Raji (cell line): ENCODE data around the gene SLC25A25.

Experiments
- POLR2A ChIP-seq: IDR thresholded peaks from 2 replicates; pipeline ENCODE4 v1.6.1; 2011; ENCODE audit warnings: low read depth, low read length, control low read depth; ENCODE audit not compliant: insufficient read depth

Gene SLC25A25

DNA sequence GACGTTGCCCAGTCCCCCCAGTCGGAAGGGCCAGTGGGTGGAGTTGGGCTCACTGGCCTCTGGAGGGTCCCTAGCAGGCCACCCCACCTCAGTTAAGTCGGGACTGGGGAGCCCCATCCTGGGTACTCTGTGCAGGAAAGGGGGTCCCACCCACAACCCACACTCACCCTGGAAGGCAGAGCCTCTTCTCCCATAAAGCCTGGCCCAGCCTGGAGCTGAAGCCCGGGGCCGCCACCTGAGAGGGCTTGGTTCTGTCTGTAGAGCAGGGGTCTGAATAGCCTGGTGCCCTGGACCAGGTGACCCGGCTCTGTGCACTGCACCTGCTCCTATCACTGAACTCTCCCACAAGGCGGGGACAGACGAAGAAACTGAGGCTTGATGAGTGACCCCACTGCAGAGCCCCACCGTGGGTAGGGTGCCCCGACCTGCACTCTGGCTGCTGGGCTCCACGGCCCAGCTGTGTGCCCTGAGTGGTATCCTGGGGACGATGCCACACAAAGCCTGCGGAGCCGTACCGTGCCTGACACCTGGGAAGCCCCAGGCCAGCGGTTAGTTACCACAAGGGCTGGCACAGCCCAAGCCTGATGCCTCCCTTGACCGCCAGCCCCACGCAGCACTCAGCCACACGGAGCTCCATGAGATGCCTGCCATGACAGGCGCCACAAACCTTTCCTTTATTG lies 52.2 kb downstream of the SLC25A25 start:
- no peak for TF ChIP-seq POLR2A

DNA sequence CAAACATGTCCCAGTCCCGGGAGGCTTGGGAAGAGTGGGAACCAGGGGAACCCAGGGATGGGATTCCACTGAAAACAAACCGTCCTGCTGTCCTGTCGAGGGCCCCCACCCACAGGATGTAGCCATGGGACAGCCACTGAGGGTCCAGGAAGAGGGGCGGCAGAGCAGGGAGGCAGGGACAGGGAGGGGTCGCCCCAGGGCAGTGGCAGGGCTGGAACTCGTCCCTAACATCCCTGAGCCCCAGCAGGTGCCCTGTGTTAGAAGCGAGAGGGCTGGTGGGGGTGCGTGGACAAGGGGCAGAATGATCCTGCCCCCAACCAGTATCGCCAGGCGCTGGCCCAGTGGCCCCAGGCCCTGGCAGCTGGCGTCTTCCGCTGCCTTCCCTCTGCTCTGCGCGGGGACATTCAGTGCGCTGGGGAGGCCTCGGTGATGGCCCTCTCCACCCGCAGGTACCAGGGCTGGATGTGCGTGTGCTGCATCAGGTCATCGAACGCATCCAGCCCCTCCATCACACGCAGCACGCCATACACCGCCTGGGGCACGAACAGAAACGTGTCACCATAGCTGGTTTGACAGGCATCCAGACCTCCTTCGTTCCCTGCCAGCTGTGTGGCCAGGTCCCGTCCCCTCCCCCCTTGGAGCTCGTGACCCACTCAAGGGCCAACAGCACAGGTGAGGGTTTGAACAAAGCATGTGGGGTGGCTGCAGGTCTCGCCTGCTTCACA lies 52.9 kb downstream of the SLC25A25 start:
- no peak for TF ChIP-seq POLR2A

DNA sequence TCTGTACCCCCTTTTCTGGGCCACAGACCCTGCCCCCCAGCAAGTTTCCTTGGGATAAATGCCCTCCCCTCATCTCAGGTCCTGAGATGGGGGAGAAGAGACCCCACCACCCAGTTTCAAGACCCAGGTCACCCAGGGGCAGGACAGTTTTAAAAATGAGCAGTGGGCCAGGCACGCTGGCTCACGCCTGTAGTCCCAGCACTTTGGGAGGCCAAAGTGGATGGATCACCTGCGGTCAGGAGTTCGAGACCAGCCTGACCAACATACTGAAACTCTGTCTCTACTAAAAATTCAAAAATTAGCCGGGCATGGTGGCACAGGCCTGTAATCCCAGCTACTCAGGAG lies 53.4 kb downstream of the SLC25A25 start:
- no peak for TF ChIP-seq POLR2A

DNA sequence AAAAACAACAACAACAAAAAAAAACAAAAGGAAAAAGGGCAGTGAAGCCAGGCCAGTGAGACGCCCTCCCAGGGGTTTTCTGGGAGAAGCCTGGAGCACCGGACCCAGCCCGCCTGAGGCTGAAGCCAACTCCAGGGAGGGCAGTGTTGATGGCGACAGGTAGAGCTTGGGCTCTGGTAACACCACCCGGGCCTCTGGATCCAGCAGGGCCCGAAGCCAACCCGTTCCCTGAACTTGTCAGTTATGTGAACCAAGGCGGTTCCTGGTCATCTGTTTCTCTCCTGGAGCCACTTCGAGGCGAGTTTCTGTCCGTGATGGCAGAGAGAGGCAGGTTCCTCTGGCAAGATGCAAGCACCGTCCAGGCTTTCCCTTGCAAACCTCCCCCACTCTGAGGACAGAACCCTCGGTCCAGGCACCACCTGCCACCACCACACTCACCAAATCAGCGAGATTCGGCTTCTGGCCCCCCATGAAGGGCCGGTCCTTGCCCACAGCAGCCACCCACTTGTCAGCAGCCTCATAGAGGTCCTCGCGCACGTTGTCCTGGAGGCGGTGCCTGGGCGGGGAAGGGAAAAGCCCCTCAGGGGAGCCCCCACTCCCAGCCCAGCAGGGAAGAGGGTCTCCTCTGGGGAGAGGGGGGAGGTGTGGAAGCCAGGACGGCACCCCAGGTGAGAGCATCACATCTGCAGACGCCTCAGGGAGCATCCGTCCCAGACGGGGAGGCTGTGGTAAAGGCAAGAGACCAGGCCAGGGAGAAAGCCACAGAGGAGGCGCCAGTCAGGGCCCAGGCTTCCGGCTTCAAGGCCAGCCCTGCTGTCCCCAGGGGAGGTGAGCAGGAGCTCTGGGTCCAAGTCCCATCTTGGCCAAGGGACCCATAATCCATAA lies 54.1 kb downstream of the SLC25A25 start:
- no peak for TF ChIP-seq POLR2A

DNA sequence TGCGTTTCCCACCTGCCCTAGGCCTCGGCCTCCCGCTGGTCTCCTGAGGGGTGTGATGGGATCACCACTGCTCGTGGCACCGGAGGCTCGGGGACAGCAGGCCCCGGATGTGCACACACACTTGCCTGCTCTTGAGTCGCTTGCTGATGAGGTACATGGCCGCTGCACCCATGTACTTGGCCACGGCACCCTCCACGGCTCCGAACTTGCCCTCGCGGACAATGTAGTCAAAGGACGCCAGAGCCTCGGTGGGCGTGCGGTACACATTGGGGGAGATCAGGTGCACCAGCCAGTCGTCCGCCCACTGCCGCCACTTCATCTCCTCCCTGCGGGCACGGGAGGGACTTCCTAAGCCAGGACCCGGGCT lies 54.8 kb downstream of the SLC25A25 start:
- TF ChIP-seq POLR2A, result no peak

DNA sequence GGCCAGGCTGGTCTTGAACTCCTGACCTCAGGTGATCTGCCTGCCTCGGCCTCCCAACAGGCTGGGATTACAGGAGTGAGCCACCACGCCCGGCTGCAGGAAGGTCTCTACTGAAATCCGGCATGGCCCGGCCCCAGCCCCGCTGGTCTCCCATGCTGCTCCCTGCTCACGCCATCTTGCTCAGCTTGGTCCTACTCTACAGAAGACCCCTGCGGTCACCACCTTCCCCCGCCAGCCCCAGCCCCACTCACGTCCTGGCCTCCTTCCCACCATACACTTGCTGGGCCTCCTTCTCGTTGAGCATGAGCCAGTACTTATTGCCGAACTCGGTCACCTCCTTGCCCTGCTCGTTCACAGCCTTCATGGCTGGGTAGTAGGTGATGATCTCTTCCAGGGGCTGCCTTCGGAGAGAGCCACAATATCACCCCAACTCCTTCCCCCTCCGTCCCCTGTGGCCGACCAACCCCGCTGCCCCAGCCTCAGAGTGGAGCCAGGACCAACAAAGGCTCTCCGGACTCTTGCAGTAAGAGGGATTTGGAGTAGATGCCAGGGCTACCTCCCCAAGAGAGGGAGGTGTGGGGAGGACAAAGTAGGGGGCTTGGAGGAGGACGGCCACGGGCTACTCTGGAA lies 55.5 kb downstream of the SLC25A25 start:
- no peak for TF ChIP-seq POLR2A

DNA sequence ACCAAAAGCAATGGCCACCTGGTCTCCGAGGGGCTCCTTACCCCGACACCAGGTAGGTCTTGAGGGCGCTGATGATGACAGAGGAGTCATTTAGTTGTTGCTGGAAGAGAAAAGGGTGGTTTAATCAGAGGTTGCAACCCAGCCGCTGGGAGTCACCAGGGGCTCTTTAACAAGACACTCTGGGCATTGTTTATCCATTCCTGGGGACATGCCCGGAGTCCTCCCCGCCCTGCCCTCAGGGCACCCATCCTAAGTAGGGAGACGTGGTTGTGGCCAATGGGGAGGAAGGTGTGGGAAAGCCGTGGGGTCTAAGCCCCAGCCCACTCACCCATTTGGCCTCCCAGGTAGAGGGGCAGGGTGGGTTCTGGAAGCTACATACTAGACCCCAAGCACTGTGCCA lies 56.4 kb downstream of the SLC25A25 start:
- no peak for TF ChIP-seq POLR2A

DNA sequence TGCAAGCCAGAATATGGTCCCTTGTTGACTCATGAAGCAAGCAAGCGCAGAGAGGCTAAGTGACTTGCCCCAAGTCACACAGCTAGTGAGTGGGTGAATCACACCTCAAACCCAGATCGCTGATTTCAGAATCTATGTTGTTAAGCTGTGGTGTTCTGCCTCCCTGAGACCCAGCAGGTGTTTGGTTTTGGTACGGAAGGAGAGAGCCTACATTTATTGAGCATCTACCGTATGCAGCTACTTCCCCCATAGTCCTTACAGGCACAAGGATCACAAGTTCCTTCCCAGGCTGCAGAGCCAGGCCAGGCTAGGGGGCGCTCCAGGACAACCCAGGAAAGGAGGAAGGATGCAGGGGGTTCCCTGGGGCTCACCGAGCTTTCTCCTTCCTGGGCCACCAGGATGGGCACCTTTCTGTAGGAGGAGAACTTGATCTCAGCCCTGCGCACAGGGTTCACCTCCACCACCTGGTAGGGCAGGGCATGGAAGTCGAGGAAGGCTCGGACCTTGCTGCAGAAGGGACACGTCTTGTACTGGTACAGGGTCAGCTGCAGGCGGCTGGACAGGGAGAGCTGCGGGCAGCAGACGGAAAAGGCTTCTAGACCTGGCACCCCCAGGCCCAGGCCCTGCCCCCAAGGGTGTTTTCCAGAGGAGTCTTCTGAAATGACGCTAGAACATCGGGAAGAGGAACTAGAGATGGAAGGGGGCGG lies 57.0 kb downstream of the SLC25A25 start:
- TF ChIP-seq POLR2A, result no peak

DNA sequence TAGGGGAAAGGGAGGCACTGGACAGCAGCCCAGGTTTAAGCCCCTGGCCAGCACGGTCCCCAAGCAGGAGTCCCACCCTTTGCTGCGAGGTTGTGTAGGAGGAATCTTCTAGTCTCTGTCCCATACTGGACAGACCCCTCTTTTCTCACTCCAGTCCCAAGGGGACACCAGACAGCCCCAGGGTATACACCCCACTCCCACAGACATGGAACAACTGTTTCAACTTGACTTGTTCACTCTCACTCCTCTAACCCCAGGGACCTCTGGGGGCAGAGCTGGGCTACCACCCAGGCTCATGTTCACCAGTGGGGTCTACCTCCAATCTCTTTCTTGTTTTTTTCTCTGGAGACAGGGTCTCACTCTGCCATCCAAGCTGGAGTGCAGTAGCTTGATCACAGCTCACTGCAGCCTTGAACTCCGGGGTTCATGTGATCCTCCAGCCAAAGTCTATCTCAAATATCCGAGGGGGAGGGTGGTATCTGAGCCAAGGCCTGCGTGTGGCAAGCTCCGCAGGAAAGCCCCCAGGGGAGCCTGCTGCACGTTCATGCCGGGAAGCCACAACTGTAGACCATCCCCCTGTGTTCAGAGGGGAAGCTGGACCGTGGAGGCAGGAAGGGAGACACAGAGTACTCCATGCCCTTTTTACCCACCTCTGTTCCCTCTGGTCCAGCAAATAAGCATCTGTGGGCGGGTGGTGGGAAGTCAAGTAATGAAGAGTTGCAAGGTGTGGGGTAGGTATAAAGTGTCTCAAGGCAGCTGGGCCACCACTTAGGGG lies 57.7 kb downstream of the SLC25A25 start:
- no peak for TF ChIP-seq POLR2A

DNA sequence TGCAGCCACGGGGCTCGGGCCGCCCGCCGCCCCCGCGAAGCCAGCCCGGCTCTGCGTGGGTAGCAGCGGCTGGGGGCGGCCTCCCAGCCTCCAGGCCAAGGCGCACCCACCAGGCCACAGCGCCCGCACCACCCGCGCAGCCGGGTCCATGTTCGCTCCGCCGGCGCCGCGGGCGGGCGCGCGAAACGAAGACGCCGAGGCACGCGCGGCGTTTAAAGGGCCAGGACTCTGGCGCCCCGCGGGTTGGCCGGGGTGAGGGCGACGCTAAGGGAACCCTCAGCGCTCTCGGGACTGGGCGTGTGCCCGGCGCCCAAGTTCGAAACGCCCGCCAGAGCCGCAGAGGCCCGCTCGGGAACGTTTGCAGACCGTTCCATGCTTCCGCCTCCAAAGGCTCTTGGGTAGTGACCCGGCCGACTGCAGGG lies 59.5 kb downstream of the SLC25A25 start, which contains the start of gene PTGES2:
Gene PTGES2, minus strand, starts transcription at position 162 of the 422 bp plus-strand sequence. Its CDS starts 12 bp downstream, at position 150.
- TF ChIP-seq POLR2A, result peak; percentile 69

DNA sequence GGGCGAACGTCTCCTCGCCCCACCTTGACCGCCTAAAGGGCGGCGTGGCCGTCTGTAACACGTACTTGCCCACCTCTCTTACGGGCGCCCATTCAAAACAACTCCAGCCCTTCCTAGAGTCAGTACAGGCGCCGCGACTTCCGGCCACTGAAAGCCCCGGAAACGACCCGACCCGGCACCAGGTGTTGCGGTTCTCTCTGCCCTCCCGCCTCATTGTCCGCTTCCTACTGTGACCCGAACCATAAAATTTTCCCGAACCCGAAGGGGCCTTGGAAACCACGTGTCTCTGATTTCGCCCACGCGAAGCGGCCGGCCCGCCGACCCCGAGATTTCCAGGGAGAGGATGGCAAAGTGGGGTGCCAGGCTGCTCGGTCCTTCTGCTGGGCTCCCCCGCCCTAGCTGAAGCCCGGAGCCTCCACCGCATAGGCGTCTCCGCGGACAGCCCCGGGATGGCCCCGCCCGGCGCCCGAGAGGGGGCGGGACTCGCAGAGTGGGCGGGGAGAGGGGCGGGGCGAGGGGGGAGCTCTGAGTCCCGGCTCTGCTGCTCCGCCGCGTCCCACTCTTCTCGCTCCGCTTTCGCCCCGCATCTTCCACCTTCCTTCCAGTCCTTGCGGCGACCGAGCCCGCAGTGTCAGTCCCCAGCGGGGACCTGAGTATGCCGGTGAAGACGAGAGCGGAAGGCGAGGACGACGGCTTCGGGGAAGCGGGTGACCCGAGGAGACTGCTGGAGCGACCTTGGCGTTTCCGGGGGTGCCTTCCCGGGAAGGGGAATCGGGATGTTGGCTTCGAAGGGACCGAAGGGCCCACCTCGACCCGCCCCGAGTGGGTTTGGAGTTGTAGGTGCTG lies 60.2 kb downstream of the SLC25A25 start:
- TF ChIP-seq POLR2A, result peak; percentile 64

DNA sequence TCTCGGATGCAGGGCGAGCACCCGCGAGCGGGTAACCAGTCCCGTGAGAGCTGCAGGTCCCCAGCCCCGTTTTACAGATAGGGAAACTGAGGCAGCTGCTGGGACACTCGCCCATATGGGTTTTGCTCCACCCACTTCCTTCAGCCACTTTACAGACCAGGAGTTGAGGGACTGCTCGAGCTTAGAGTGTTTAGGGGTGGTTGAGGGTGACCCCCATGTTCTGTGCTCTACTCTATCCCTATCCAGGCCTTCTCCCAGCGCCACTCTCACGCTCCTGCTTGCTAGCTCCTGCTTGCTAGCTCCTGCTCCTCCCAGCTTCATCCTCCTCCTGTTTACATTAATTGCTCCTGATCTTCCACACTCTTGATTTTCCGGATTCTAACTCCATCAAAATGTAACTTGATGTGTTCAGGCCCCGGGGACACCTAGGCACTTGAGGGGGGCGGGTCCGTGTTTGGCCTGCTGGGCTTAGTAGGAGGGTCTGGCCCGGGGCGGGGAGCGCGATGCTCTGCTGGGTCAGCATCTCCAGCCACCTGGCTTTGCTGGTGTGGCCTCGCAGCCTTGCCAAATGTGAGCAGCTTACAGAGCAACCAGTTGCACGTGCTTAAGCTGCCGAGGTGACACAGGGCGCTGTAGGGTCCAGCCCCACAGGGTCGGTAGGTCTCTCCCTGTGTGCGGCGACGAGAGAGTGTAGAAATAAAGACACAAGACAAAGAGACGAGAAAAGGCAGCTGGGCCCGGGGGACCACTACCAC lies 61.0 kb downstream of the SLC25A25 start:
- no peak for TF ChIP-seq POLR2A
